Measurements from ENCODE around the gene TMEM273. TPM values are rescaled to one million over a fixed set of nuclear protein-coding genes. Genes with fewer than 3 reads are reported as not detected.

Gene TMEM273
- total RNA-seq, 4 donors from 2014 or later = 1.3 to 10.6 (median 6.8) TPM

- Histone ChIP-seq H3K27me3 (no peaks in the 10 kb centered on the region), H3K27ac (no peak overlapping the region), H3K4me3 (no peak overlapping the region), H3K4me1 (no peaks in the 10 kb centered on the region), H3K36me3 (no peaks in the 10 kb centered on the region), H3K9me3 (no peaks in the 10 kb centered on the region)
- WGBS = 73% methylated on average over 20 of the region's 20 CpGs
- DNase-seq (ENCODE audit: low spot score in 2 of 2) = no peak
- TF ChIP-seq EP300 (IDR thresholded peaks at IDR 0.05) (no peak), POLR2A (IDR thresholded peaks at IDR 0.05) (no peak), CTCF (IDR thresholded peaks at IDR 0.05) (no peak), POLR2AphosphoS5 (IDR thresholded peaks at IDR 0.05) (no peak)
Measured at GRCh38 chr10:49228677-49229076, 40.5 kb upstream of the TMEM273 start.

- no peaks in the 10 kb centered on the region for H3K36me3 ChIP-seq
- no peak for DNase-seq (ENCODE audit: low spot score in 2 of 2)
- no peaks in the 10 kb centered on the region for H3K9me3 ChIP-seq
- no peaks in the 10 kb centered on the region for H3K4me1 ChIP-seq
- H3K27me3 ChIP-seq = no peaks in the 10 kb centered on the region
- no peak overlapping the region for H3K27ac ChIP-seq
- no peak overlapping the region for H3K4me3 ChIP-seq
- 79% methylated on average over 5 of the region's 5 CpGs for WGBS
- TF ChIP-seq CTCF (IDR thresholded peaks at IDR 0.05) (no peak), POLR2A (IDR thresholded peaks at IDR 0.05) (no peak), EP300 (IDR thresholded peaks at IDR 0.05) (no peak), POLR2AphosphoS5 (IDR thresholded peaks at IDR 0.05) (no peak)
Measured at GRCh38 chr10:49227406-49227805, 39.2 kb upstream of the TMEM273 start.

- Histone ChIP-seq H3K36me3 (no peaks in the 10 kb centered on the region), H3K27me3 (no peaks in the 10 kb centered on the region), H3K9me3 (no peaks in the 10 kb centered on the region), H3K27ac (no peak overlapping the region), H3K4me1 (no peaks in the 10 kb centered on the region), H3K4me3 (no peak overlapping the region)
- WGBS = 68% methylated on average over 4 of the region's 4 CpGs
- no peak for DNase-seq (ENCODE audit: low spot score in 2 of 2)
- TF ChIP-seq EP300 (IDR thresholded peaks at IDR 0.05) = no peak
- TF ChIP-seq CTCF (IDR thresholded peaks at IDR 0.05) = no peak
- no peak for TF ChIP-seq POLR2A (IDR thresholded peaks at IDR 0.05)
- TF ChIP-seq POLR2AphosphoS5 (IDR thresholded peaks at IDR 0.05) = no peak
Measured at GRCh38 chr10:49226594-49226993, 38.4 kb upstream of the TMEM273 start.

- WGBS = 92% methylated on average over 8 of the region's 12 CpGs
- Histone ChIP-seq H3K27me3 (no peaks in the 10 kb centered on the region), H3K27ac (no peak overlapping the region), H3K4me1 (no peaks in the 10 kb centered on the region), H3K4me3 (no peak overlapping the region), H3K9me3 (no peaks in the 10 kb centered on the region), H3K36me3 (no peaks in the 10 kb centered on the region)
- no peak for DNase-seq (ENCODE audit: low spot score in 2 of 2)
- no peak for TF ChIP-seq EP300 (IDR thresholded peaks at IDR 0.05)
- TF ChIP-seq POLR2AphosphoS5 (IDR thresholded peaks at IDR 0.05) = no peak
- no peak for TF ChIP-seq CTCF (IDR thresholded peaks at IDR 0.05)
- no peak for TF ChIP-seq POLR2A (IDR thresholded peaks at IDR 0.05)
Measured at GRCh38 chr10:49225218-49225876, 37.2 kb upstream of the TMEM273 start.

- Histone ChIP-seq H3K4me1 (no peaks in the 10 kb centered on the region), H3K27me3 (no peaks in the 10 kb centered on the region), H3K36me3 (no peaks in the 10 kb centered on the region), H3K4me3 (no peak overlapping the region), H3K9me3 (no peaks in the 10 kb centered on the region), H3K27ac (no peak overlapping the region)
- no peak for DNase-seq (ENCODE audit: low spot score in 2 of 2)
- TF ChIP-seq CTCF (IDR thresholded peaks at IDR 0.05) = no peak
- TF ChIP-seq POLR2A (IDR thresholded peaks at IDR 0.05) = no peak
- no peak for TF ChIP-seq POLR2AphosphoS5 (IDR thresholded peaks at IDR 0.05)
- no peak for TF ChIP-seq EP300 (IDR thresholded peaks at IDR 0.05)
Measured at GRCh38 chr10:49223205-49223604, 35.0 kb upstream of the TMEM273 start.

Measured in suprapubic skin (tissue), 4 donors.